ENCODE measurements around the gene APEH.

Gene APEH

GRCh38 chr3:49668414-49668797 lies 5.7 kb upstream of the APEH start:
- no peak overlapping the region for H3K4me2 ChIP-seq
- H3K9ac ChIP-seq = no peak overlapping the region
- TF ChIP-seq CTCF (conservative IDR thresholded peaks at IDR 0.05; ENCODE audit: low read depth, low read length) = no peak
- no peaks in the 10 kb centered on the region for H3K27me3 ChIP-seq (ENCODE audit: insufficient read depth, low read depth)
- peaks cover 5% of the 10 kb centered on the region for H3K4me1 ChIP-seq (ENCODE audit: low read depth, poor library complexity, severe bottlenecking)
- H3K4me3 ChIP-seq (IDR thresholded peaks at IDR 0.05; ENCODE audit: insufficient read depth, low read depth, low read length) = no peak overlapping the region
- H2AFZ ChIP-seq (ENCODE audit: low read depth) = no peak overlapping the region
- no peaks in the 10 kb centered on the region for H3K36me3 ChIP-seq (ENCODE audit: insufficient read depth)
- H4K20me1 ChIP-seq (ENCODE audit: insufficient read depth) = no peaks in the 10 kb centered on the region
- no peak overlapping the region for H3K27ac ChIP-seq
- no peaks in the 10 kb centered on the region for H3K79me2 ChIP-seq (ENCODE audit: insufficient read depth, low read depth)

- Histone ChIP-seq H3K9ac (no peak overlapping the region), H3K27ac (no peak overlapping the region), H3K4me2 (no peak overlapping the region), H4K20me1 (ENCODE audit: insufficient read depth) (no peaks in the 10 kb centered on the region), H3K36me3 (ENCODE audit: insufficient read depth) (no peaks in the 10 kb centered on the region), H3K27me3 (ENCODE audit: insufficient read depth, low read depth) (no peaks in the 10 kb centered on the region), H3K4me1 (ENCODE audit: low read depth, poor library complexity, severe bottlenecking) (peaks cover 5% of the 10 kb centered on the region), H3K79me2 (ENCODE audit: insufficient read depth, low read depth) (no peaks in the 10 kb centered on the region), H3K4me3 (IDR thresholded peaks at IDR 0.05; ENCODE audit: insufficient read depth, low read depth, low read length) (no peak overlapping the region), H2AFZ (ENCODE audit: low read depth) (no peak overlapping the region)
- TF ChIP-seq CTCF (conservative IDR thresholded peaks at IDR 0.05; ENCODE audit: low read depth, low read length) = no peak
Observed at GRCh38 chr3:49668861-49669260, 5.3 kb upstream of the APEH start.

DNA sequence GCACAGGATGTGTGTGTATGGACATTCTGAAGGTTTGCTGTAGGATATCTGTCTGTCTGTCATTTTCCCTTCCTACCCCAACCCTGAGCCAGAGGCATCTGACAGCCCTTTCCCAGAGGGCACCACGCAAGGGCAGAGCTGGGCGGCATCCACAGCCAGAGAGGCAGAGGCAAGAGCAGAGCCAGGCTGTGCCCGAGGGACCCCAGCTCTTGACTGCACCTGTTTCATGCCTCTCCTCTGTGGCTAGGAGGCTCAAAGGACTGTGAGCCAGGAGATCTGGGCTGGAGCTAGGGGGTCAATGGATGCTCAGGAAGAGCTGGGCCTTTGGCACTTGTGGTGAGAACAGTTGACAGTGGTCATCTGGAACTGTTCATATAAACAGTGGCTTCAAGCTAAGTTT lies 4.8 kb upstream of the APEH start:
- no peak overlapping the region for H2AFZ ChIP-seq (ENCODE audit: low read depth)
- H4K20me1 ChIP-seq (ENCODE audit: insufficient read depth) = no peaks in the 10 kb centered on the region
- peaks cover 5% of the 10 kb centered on the region for H3K4me1 ChIP-seq (ENCODE audit: low read depth, poor library complexity, severe bottlenecking)
- no peak overlapping the region for H3K27ac ChIP-seq
- no peak overlapping the region for H3K9ac ChIP-seq
- no peak overlapping the region for H3K4me2 ChIP-seq
- H3K79me2 ChIP-seq (ENCODE audit: insufficient read depth, low read depth) = no peaks in the 10 kb centered on the region
- no peak for TF ChIP-seq CTCF (conservative IDR thresholded peaks at IDR 0.05; ENCODE audit: low read depth, low read length)
- H3K4me3 ChIP-seq (IDR thresholded peaks at IDR 0.05; ENCODE audit: insufficient read depth, low read depth, low read length) = no peak overlapping the region
- no peaks in the 10 kb centered on the region for H3K27me3 ChIP-seq (ENCODE audit: insufficient read depth, low read depth)
- no peaks in the 10 kb centered on the region for H3K36me3 ChIP-seq (ENCODE audit: insufficient read depth)

DNA sequence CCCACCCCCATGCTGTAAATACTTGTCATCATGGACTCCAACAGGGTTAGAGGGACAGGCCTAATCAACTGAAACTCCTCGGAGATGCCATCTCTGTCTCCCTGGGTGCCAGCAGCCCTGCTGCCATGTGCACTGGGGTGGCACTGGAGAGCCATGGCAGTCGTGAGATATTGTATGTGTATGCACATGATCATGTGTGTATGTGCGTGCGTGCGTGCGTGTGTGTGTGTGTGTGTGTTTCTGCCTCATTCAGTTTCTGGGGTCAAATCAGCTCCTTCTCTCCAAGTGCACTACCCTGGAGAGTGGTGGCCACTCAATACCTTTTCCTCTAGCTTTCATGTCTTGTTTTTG lies 3.2 kb upstream of the APEH start:
- no peak overlapping the region for H2AFZ ChIP-seq (ENCODE audit: low read depth)
- TF ChIP-seq CTCF (conservative IDR thresholded peaks at IDR 0.05; ENCODE audit: low read depth, low read length) = no peak
- H3K4me3 ChIP-seq (IDR thresholded peaks at IDR 0.05; ENCODE audit: insufficient read depth, low read depth, low read length) = no peak overlapping the region
- no peaks in the 10 kb centered on the region for H3K79me2 ChIP-seq (ENCODE audit: insufficient read depth, low read depth)
- no peaks in the 10 kb centered on the region for H3K36me3 ChIP-seq (ENCODE audit: insufficient read depth)
- no peak overlapping the region for H3K27ac ChIP-seq
- no peaks in the 10 kb centered on the region for H4K20me1 ChIP-seq (ENCODE audit: insufficient read depth)
- peaks cover 5% of the 10 kb centered on the region for H3K4me1 ChIP-seq (ENCODE audit: low read depth, poor library complexity, severe bottlenecking)
- no peak overlapping the region for H3K9ac ChIP-seq
- H3K4me2 ChIP-seq = no peak overlapping the region
- no peaks in the 10 kb centered on the region for H3K27me3 ChIP-seq (ENCODE audit: insufficient read depth, low read depth)

Measured in KMS-11 (cell line).